H9 (cell line): ENCODE data around the gene CRABP2. TPM values are rescaled to one million over a fixed set of nuclear protein-coding genes. Genes with fewer than 3 reads are reported as not detected.
A peak's percentile ranks its signal among the peaks of the same experiment; 100 is the strongest.

ENCODE experiments used
- DNase-seq: peaks from one replicate; pipeline ENCODE4 v3.0.0-alpha.2; 2017
- H2AFZ ChIP-seq: one replicate; pipeline ENCODE4 v1.6.1; 2013; ENCODE audit warnings: mild to moderate bottlenecking, low read length, control low read depth, moderate library complexity
- H2AK5ac ChIP-seq: 2 replicates; pipeline ENCODE4 v1.6.1; 2013; ENCODE audit warnings: low read length, control low read depth, mixed read lengths; ENCODE audit not compliant: insufficient read length
- H2BK120ac ChIP-seq: one replicate; pipeline ENCODE4 v1.6.1; 2013; ENCODE audit warnings: low read depth, mild to moderate bottlenecking, low read length, control low read depth, inconsistent platforms; ENCODE audit not compliant: poor library complexity, severe bottlenecking
- H2BK12ac ChIP-seq: 2 replicates; pipeline ENCODE4 v1.6.1; 2013; ENCODE audit warnings: low read length, control low read depth, mixed read lengths, low read depth; ENCODE audit not compliant: insufficient read length
- H2BK15ac ChIP-seq: 2 replicates; pipeline ENCODE4 v1.6.1; 2013; ENCODE audit warnings: low read depth, low read length, control low read depth
- H2BK20ac ChIP-seq: one replicate; pipeline ENCODE4 v1.6.1; 2013; ENCODE audit warnings: low read depth, mild to moderate bottlenecking, low read length, control low read depth, inconsistent platforms; ENCODE audit not compliant: poor library complexity, severe bottlenecking
- H2BK5ac ChIP-seq: 2 replicates; pipeline ENCODE4 v1.6.1; 2013; ENCODE audit warnings: low read length, control low read depth, mixed read lengths; ENCODE audit not compliant: insufficient read length
- H3K14ac ChIP-seq: 2 replicates; pipeline ENCODE4 v1.6.1; 2013; ENCODE audit warnings: low read length, control low read depth; ENCODE audit not compliant: insufficient read depth
- H3K18ac ChIP-seq: 2 replicates; pipeline ENCODE4 v1.6.1; 2013; ENCODE audit warnings: low read depth, mild to moderate bottlenecking, mixed read lengths, low read length, control low read depth; ENCODE audit not compliant: insufficient read length
- H3K23ac ChIP-seq: 2 replicates; pipeline ENCODE4 v1.6.1; 2013; ENCODE audit warnings: low read length, control low read depth, mixed read lengths, low read depth; ENCODE audit not compliant: insufficient read length
- H3K23me2 ChIP-seq: 2 replicates; pipeline ENCODE4 v1.6.1; 2013; ENCODE audit warnings: low read depth, mild to moderate bottlenecking, mixed read lengths, low read length, control low read depth; ENCODE audit not compliant: insufficient read length, poor library complexity, severe bottlenecking
- H3K27ac ChIP-seq: 2 replicates; pipeline ENCODE4 v1.5.1; 2013; ENCODE audit warnings: low read length, control low read depth, mixed read lengths, low read depth; ENCODE audit not compliant: insufficient read length
- H3K27me3 ChIP-seq: 2 replicates; pipeline ENCODE4 v1.6.1; 2013; ENCODE audit warnings: low read length, control low read depth, inconsistent platforms; ENCODE audit not compliant: insufficient read depth
- H3K4ac ChIP-seq: 2 replicates; pipeline ENCODE4 v1.6.1; 2013; ENCODE audit warnings: low read depth, mild to moderate bottlenecking, control low read depth, inconsistent platforms, low read length, moderate library complexity
- H3K4me1 ChIP-seq: 2 replicates; pipeline ENCODE4 v1.6.1; 2013; ENCODE audit warnings: low read length, control low read depth, inconsistent platforms; ENCODE audit not compliant: insufficient read depth
- H3K4me2 ChIP-seq: 2 replicates; pipeline ENCODE4 v1.6.1; 2013; ENCODE audit warnings: low read length, control low read depth, mixed read lengths; ENCODE audit not compliant: insufficient read length, insufficient read depth
- H3K56ac ChIP-seq: 2 replicates; pipeline ENCODE4 v1.6.1; 2013; ENCODE audit warnings: low read depth, mild to moderate bottlenecking, mixed read lengths, low read length, control low read depth; ENCODE audit not compliant: insufficient read length
- H3K79me1 ChIP-seq: 2 replicates; pipeline ENCODE4 v1.6.1; 2013; ENCODE audit warnings: low read depth, mild to moderate bottlenecking, moderate library complexity, low read length, control low read depth, inconsistent platforms; ENCODE audit not compliant: insufficient read depth, poor library complexity, severe bottlenecking
- H3K79me2 ChIP-seq: 2 replicates; pipeline ENCODE4 v1.6.1; 2013; ENCODE audit warnings: low read length, control low read depth, inconsistent platforms; ENCODE audit not compliant: insufficient read depth
- H3K9ac ChIP-seq: 2 replicates; pipeline ENCODE4 v1.6.1; 2013; ENCODE audit warnings: low read length, control low read depth, mixed read lengths; ENCODE audit not compliant: insufficient read length; ENCODE audit errors: extremely low read depth
- H3K9me3 ChIP-seq: one replicate; pipeline ENCODE4 v1.6.1; 2013; ENCODE audit warnings: low read depth, low read length, inconsistent platforms; ENCODE audit not compliant: control insufficient read depth
- H3T11ph ChIP-seq: one replicate; pipeline ENCODE4 v1.6.1; 2013; ENCODE audit warnings: mild to moderate bottlenecking, low read length, control low read depth, inconsistent platforms
- H4K20me1 ChIP-seq: one replicate; pipeline ENCODE4 v1.6.1; 2013; ENCODE audit not compliant: control insufficient read depth, insufficient read length, insufficient read depth
- H4K5ac ChIP-seq: 2 replicates; pipeline ENCODE4 v1.6.1; 2013; ENCODE audit warnings: low read depth, mild to moderate bottlenecking, mixed read lengths, low read length, control low read depth; ENCODE audit not compliant: insufficient read length
- H4K8ac ChIP-seq: replicated peaks from 2 replicates; pipeline ENCODE4 v1.6.1; 2013; ENCODE audit warnings: low read length, control low read depth, mixed read lengths, low read depth; ENCODE audit not compliant: insufficient read length
- H4K91ac ChIP-seq: 2 replicates; pipeline ENCODE4 v1.6.1; 2013; ENCODE audit warnings: low read depth, mild to moderate bottlenecking, moderate library complexity, mixed read lengths, low read length, control low read depth; ENCODE audit not compliant: insufficient read length
- H3K27ac Mint-ChIP-seq, 3 experiments: 2 replicates in 2 of 3; 3 replicates in 1 of 3; pipeline ENCODE4 v1.8.0; 2020 to 2021; ENCODE audit warnings: mixed read lengths in 3 of 3, mild to moderate bottlenecking in 1 of 3, moderate library complexity in 1 of 3
- H3K27me3 Mint-ChIP-seq: 2 replicates; pipeline ENCODE4 v1.8.0; 2021; ENCODE audit warnings: low read depth, mild to moderate bottlenecking, moderate library complexity, mixed read lengths
- H3K36me3 Mint-ChIP-seq, 3 experiments: 2 replicates in 2 of 3; 3 replicates in 1 of 3; pipeline ENCODE4 v1.8.0; 2020 to 2021; ENCODE audit warnings: low read depth in 3 of 3, mixed read lengths in 3 of 3; ENCODE audit not compliant: insufficient read depth in 1 of 3
- H3K4me1 Mint-ChIP-seq, 2 experiments: 2 replicates each; pipeline ENCODE4 v1.8.0; 2020; ENCODE audit warnings: mixed read lengths in 2 of 2
- H3K4me3 Mint-ChIP-seq, 2 experiments: 2 replicates in 1 of 2; 3 replicates in 1 of 2; pipeline ENCODE4 v1.8.0; 2020 to 2021; ENCODE audit warnings: mild to moderate bottlenecking in 2 of 2, mixed read lengths in 2 of 2, moderate library complexity in 1 of 2
- H3K9me3 Mint-ChIP-seq, 2 experiments: 2 replicates in 1 of 2; 3 replicates in 1 of 2; pipeline ENCODE4 v1.8.0; 2020; ENCODE audit warnings: mild to moderate bottlenecking in 2 of 2, mixed read lengths in 2 of 2, moderate library complexity in 1 of 2
- WGBS: extraction: QIAGEN DNeasy Blood & Tissue Kit; methylation state at CpG from one replicate; pipeline ENCODE4 v1.1.7; 2013; ENCODE audit warnings: missing lambda C conversion rate, low lambda C conversion rate, mixed read lengths; ENCODE audit not compliant: insufficient read length; ENCODE audit errors: extremely low coverage; 5-methylcytosine and 5-hydroxymethylcytosine counted together
- total RNA-seq: library from RNA; stranded (reverse); gene quantifications from 2 replicates; pipeline ENCODE4 v1.2.1, GENCODE V29; 2021
- TF ChIP-seq, protein P1 (sequence below): fragments of 200-600 bp; sonication (generic); conservative IDR thresholded peaks from 3 replicates; pipeline ENCODE4 v1.8.0; 2021; ENCODE audit warnings: antibody characterized with exemption, mild to moderate bottlenecking

CRABP2 gene
- total RNA-seq, 1 experiment from 2014 or later = 184 TPM

DNA sequence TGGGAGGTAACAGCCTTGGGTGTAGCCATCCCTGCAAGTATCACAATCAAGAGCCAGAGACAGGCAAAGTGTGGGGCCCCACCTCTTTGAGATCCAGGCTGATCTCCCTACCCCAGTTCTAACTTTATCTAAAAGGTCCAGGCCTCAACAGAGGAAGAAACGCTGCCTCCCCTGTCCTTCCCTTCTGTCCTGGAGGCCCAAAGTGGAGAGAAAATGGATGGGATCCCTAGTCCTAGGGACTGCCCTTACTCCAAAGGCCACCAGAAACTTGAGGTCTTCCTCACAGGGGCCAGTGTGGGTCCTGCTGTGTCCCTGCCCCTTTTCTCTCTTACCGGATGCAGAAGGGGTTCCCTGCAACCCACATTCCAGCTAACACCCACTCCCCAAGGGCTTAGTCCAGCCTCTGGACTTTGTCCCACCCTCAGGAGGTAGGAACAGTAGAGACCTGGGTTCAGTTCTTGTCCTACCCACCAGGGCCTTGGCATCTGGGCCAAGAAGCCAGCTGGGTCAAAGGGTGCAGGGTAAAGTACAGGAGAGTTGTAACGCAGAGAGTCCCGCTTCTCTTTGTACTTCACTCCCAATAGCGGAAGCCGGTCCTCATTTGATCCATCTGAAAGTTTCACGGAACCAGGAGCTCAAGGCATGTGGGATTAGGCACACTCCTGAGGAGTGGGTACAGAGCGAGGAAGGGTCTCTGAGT, 44.2 kb upstream of the CRABP2 start:
- no peaks in the 10 kb centered on the region for H4K20me1 ChIP-seq
- no peak overlapping the region for H2AFZ ChIP-seq
- H2BK120ac ChIP-seq = no peak overlapping the region
- H2BK20ac ChIP-seq = no peak overlapping the region
- no peak overlapping the region for H2AK5ac ChIP-seq
- no peaks in the 10 kb centered on the region for H3K9me3 ChIP-seq
- H3K9me3 Mint-ChIP-seq = no peaks in the 10 kb centered on the region
- no peak overlapping the region for H4K8ac ChIP-seq
- H3K27me3 Mint-ChIP-seq = no peaks in the 10 kb centered on the region
- TF ChIP-seq, protein P1, sequence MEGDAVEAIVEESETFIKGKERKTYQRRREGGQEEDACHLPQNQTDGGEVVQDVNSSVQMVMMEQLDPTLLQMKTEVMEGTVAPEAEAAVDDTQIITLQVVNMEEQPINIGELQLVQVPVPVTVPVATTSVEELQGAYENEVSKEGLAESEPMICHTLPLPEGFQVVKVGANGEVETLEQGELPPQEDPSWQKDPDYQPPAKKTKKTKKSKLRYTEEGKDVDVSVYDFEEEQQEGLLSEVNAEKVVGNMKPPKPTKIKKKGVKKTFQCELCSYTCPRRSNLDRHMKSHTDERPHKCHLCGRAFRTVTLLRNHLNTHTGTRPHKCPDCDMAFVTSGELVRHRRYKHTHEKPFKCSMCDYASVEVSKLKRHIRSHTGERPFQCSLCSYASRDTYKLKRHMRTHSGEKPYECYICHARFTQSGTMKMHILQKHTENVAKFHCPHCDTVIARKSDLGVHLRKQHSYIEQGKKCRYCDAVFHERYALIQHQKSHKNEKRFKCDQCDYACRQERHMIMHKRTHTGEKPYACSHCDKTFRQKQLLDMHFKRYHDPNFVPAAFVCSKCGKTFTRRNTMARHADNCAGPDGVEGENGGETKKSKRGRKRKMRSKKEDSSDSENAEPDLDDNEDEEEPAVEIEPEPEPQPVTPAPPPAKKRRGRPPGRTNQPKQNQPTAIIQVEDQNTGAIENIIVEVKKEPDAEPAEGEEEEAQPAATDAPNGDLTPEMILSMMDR = no peak
- no peak overlapping the region for H3K14ac ChIP-seq
- no peak overlapping the region for H3K18ac ChIP-seq
- WGBS = no CpG with 5 or more reads among the region's 8 CpGs
- H4K5ac ChIP-seq = no peak overlapping the region
- no peak overlapping the region for H3K4ac ChIP-seq
- no peak for DNase-seq
- peaks cover 23% of the 10 kb centered on the region for H3K23me2 ChIP-seq
- H3T11ph ChIP-seq = no peak overlapping the region
- H3K79me1 ChIP-seq = no peaks in the 10 kb centered on the region
- peak overlapping the region; percentile 85 for H3K9ac ChIP-seq
- H3K4me1 Mint-ChIP-seq = peaks cover 56 to 62% of the 10 kb centered on the region in 2 experiments
- H3K56ac ChIP-seq = no peak overlapping the region
- peaks cover 32% of the 10 kb centered on the region; the same call in 1 of the 2 replicates for H3K79me2 ChIP-seq
- no peak overlapping the region for H4K91ac ChIP-seq
- H3K27me3 ChIP-seq = no peaks in the 10 kb centered on the region
- H3K27ac ChIP-seq = no peak overlapping the region
- no peak overlapping the region for H2BK12ac ChIP-seq
- H3K4me1 ChIP-seq = peaks cover 28% of the 10 kb centered on the region
- no peak overlapping the region for H3K23ac ChIP-seq
- H3K36me3 Mint-ChIP-seq = peaks cover 16 to 25% (median 24%) of the 10 kb centered on the region in 3 experiments
- H3K4me2 ChIP-seq = peak overlapping the region; percentile 73
- no peak overlapping the region for H2BK15ac ChIP-seq
- peak overlapping the region; percentile 91 to 94 for H3K4me3 Mint-ChIP-seq
- no peak overlapping the region for H2BK5ac ChIP-seq
- peak overlapping the region in 2 of 3 experiments; percentile 93 to 98; a peak in 4 of 7 replicates for H3K27ac Mint-ChIP-seq
